ENCODE data around the gene AVPR1B.

Gene AVPR1B

GRCh38 chr1:206111271-206111927, 5.8 kb downstream of the AVPR1B start:
- no peak for DNase-seq

GRCh38 chr1:206110820-206111219, 6.4 kb downstream of the AVPR1B start:
- no peak for DNase-seq

- DNase-seq = no peak
These were observed 7.0 kb downstream of the AVPR1B start for GRCh38 chr1:206110161-206110560.

GRCh38 chr1:206109718-206110117, 7.5 kb downstream of the AVPR1B start:
- DNase-seq = no peak

GRCh38 chr1:206108635-206109034, 8.6 kb downstream of the AVPR1B start:
- no peak for DNase-seq

- no peak for DNase-seq
These were observed 10.0 kb downstream of the AVPR1B start for GRCh38 chr1:206107168-206107544.

- peak; percentile 63 for DNase-seq
These were observed 10.6 kb downstream of the AVPR1B start for GRCh38 chr1:206106328-206107167.

GRCh38 chr1:206105464-206105995, 11.7 kb downstream of the AVPR1B start:
- no peak for DNase-seq

- no peak for DNase-seq
These were observed 13.2 kb downstream of the AVPR1B start for GRCh38 chr1:206103979-206104378.

GRCh38 chr1:206102292-206102936, 14.8 kb downstream of the AVPR1B start:
- no peak for DNase-seq

- no peak for DNase-seq
These were observed 15.7 kb downstream of the AVPR1B start for GRCh38 chr1:206101351-206102045.

GRCh38 chr1:206100226-206100815, 16.9 kb downstream of the AVPR1B start:
- DNase-seq = no peak

- DNase-seq = no peak
These were observed 18.8 kb downstream of the AVPR1B start for GRCh38 chr1:206098242-206098919.

- no peak for DNase-seq
These were observed 19.8 kb downstream of the AVPR1B start for GRCh38 chr1:206097381-206097780.

- no peak for DNase-seq
These were observed 23.2 kb downstream of the AVPR1B start for GRCh38 chr1:206094024-206094423.

- no peak for DNase-seq
These were observed 27.8 kb downstream of the AVPR1B start for GRCh38 chr1:206089341-206089740.

- DNase-seq = no peak
These were observed 30.1 kb downstream of the AVPR1B start for GRCh38 chr1:206087091-206087490.

- no peak for DNase-seq
These were observed 33.4 kb downstream of the AVPR1B start for GRCh38 chr1:206083750-206084149.

- DNase-seq = no peak
These were observed 34.1 kb downstream of the AVPR1B start for GRCh38 chr1:206082831-206083695.

- DNase-seq = no peak
These were observed 35.3 kb downstream of the AVPR1B start for GRCh38 chr1:206081856-206082255.
